ENCODE results near the gene HK2. TPM values are rescaled to one million over a fixed set of nuclear protein-coding genes. Genes with fewer than 3 reads are reported as not detected.

The HK2 gene
- total RNA-seq, 1 experiment from 2014 or later, result 43.8 TPM

- H3K27ac ChIP-seq (ENCODE audit: low read length), result no peak overlapping the region
- H3F3A ChIP-seq (ENCODE audit: low read length, unreplicated experiment), result no peaks in the 10 kb centered on the region
- H3K4me1 ChIP-seq (ENCODE audit: insufficient read depth, low read length), result no peaks in the 10 kb centered on the region
- BruUV-seq (replicated peaks), result no TSS peak
- TF ChIP-seq CTCF (conservative IDR thresholded peaks at IDR 0.05; ENCODE audit: low read depth, low read length) (no peak), EZH2phosphoT487 (IDR thresholded peaks at IDR 0.05; ENCODE audit: borderline replicate concordance, low read length) (no peak), EZH2 (IDR thresholded peaks at IDR 0.05; ENCODE audit: low read length, unreplicated experiment) (no peak)
- H3K36me3 ChIP-seq (ENCODE audit: low read depth, low read length), result no peaks in the 10 kb centered on the region
- H3K4me3 ChIP-seq (ENCODE audit: low read length), result no peak overlapping the region
- no peaks in the 10 kb centered on the region for H3K27me3 ChIP-seq (ENCODE audit: low read length)
- DNase-seq (no peak), ATAC-seq (no peak)
- ChIA-PET POLR2A (ENCODE audit: unreplicated experiment) (no interaction called here), CTCF (no interaction called here)
- H3K9me3 ChIP-seq (ENCODE audit: low read length), result no peaks in the 10 kb centered on the region
- H3K9me2 ChIP-seq (replicated peaks; ENCODE audit: low read length), result no peaks in the 10 kb centered on the region
- no peak overlapping the region for H2AFZ ChIP-seq (ENCODE audit: low read length)
- no peak overlapping the region for H3K4me2 ChIP-seq (ENCODE audit: low read length)
- no peaks in the 10 kb centered on the region for H3K79me2 ChIP-seq (ENCODE audit: low read length)
- no peak overlapping the region for H3K9ac ChIP-seq (ENCODE audit: low read length)
- H4K20me1 ChIP-seq (ENCODE audit: low read length), result no peaks in the 10 kb centered on the region
- intact Hi-C loops (cut with micrococcal nuclease), result no loop called here
These were observed 11.0 kb upstream of the HK2 start for GRCh38 chr2:74822771-74823566.

DNA sequence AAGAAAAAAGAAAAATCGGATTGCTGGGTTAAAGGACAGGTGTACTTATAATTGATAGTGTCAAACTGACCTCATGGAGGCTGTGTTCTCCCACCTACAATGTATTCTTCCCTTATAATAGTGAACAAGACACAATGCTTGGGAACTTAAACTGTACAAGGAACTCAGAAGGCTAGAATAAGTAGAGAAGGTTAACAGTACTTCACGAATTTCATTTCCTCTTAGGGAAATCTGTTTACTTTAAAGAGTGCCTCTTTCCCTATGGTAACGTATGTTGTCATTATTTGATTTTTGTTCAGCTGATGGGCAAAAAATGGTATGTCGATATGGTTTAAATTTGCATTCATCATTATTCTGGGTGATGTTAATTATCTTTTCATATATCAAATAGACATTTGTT lies 9.2 kb upstream of the HK2 start:
- intact Hi-C loops (cut with micrococcal nuclease), result no loop called here
- H3K9ac ChIP-seq (ENCODE audit: low read length), result no peak overlapping the region
- H2AFZ ChIP-seq (ENCODE audit: low read length), result no peak overlapping the region
- ChIA-PET CTCF (no interaction called here), POLR2A (ENCODE audit: unreplicated experiment) (no interaction called here)
- TF ChIP-seq EZH2phosphoT487 (IDR thresholded peaks at IDR 0.05; ENCODE audit: borderline replicate concordance, low read length), result no peak
- no peak for TF ChIP-seq EZH2 (IDR thresholded peaks at IDR 0.05; ENCODE audit: low read length, unreplicated experiment)
- TF ChIP-seq CTCF (conservative IDR thresholded peaks at IDR 0.05; ENCODE audit: low read depth, low read length), result no peak
- H3K36me3 ChIP-seq (ENCODE audit: low read depth, low read length), result no peaks in the 10 kb centered on the region
- H3K27ac ChIP-seq (ENCODE audit: low read length), result no peak overlapping the region
- H3K9me2 ChIP-seq (replicated peaks; ENCODE audit: low read length), result no peaks in the 10 kb centered on the region
- no peaks in the 10 kb centered on the region for H3K4me1 ChIP-seq (ENCODE audit: insufficient read depth, low read length)
- H3K79me2 ChIP-seq (ENCODE audit: low read length), result no peaks in the 10 kb centered on the region
- DNase-seq (no peak), ATAC-seq (no peak)
- H3K4me3 ChIP-seq (ENCODE audit: low read length), result no peak overlapping the region
- H4K20me1 ChIP-seq (ENCODE audit: low read length), result no peaks in the 10 kb centered on the region
- no TSS peak for BruUV-seq (replicated peaks)
- no peaks in the 10 kb centered on the region for H3K9me3 ChIP-seq (ENCODE audit: low read length)
- no peak overlapping the region for H3K4me2 ChIP-seq (ENCODE audit: low read length)
- H3K27me3 ChIP-seq (ENCODE audit: low read length), result no peaks in the 10 kb centered on the region
- no peaks in the 10 kb centered on the region for H3F3A ChIP-seq (ENCODE audit: low read length, unreplicated experiment)

DNA sequence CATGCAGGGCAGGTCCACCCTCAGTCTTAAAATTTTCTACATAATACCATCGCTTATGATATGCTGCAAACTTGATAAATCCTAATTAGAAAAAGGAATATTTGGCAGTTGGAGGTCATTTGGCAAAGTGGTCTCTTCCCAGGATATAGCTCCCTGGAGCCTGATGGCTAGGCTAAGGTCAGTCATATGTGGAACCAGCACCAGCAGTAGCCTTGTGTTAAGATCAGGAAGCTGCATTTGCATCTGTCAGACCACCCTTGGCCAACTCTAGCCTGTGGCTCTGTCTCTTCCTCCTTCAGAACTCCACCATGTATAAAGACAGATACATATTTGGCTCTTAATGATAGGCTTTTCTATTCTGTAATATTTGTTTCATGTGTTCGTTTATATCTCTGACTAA lies 5.4 kb upstream of the HK2 start:
- Histone ChIP-seq H3K79me2 (ENCODE audit: low read length) (no peaks in the 10 kb centered on the region), H3K9me3 (ENCODE audit: low read length) (no peaks in the 10 kb centered on the region), H3K27ac (ENCODE audit: low read length) (no peak overlapping the region), H3F3A (ENCODE audit: low read length, unreplicated experiment) (no peaks in the 10 kb centered on the region), H3K27me3 (ENCODE audit: low read length) (no peaks in the 10 kb centered on the region), H3K4me3 (ENCODE audit: low read length) (no peak overlapping the region), H4K20me1 (ENCODE audit: low read length) (no peaks in the 10 kb centered on the region), H3K9me2 (replicated peaks; ENCODE audit: low read length) (no peaks in the 10 kb centered on the region), H3K4me2 (ENCODE audit: low read length) (no peak overlapping the region), H3K9ac (ENCODE audit: low read length) (no peak overlapping the region), H2AFZ (ENCODE audit: low read length) (no peak overlapping the region), H3K4me1 (ENCODE audit: insufficient read depth, low read length) (peaks cover 21% of the 10 kb centered on the region), H3K36me3 (ENCODE audit: low read depth, low read length) (no peaks in the 10 kb centered on the region)
- TF ChIP-seq CTCF (conservative IDR thresholded peaks at IDR 0.05; ENCODE audit: low read depth, low read length) (no peak), EZH2phosphoT487 (IDR thresholded peaks at IDR 0.05; ENCODE audit: borderline replicate concordance, low read length) (no peak), EZH2 (IDR thresholded peaks at IDR 0.05; ENCODE audit: low read length, unreplicated experiment) (no peak)
- ATAC-seq (no peak), DNase-seq (no peak)
- BruUV-seq (replicated peaks), result no TSS peak
- intact Hi-C loops (cut with micrococcal nuclease), result no loop called here
- CTCF ChIA-PET, result no interaction called here
- POLR2A ChIA-PET (ENCODE audit: unreplicated experiment), result no interaction called here
